Esophagus muscularis mucosa (tissue), 4 donors: ENCODE measurements around the gene PNPLA3. TPM values are rescaled to one million over a fixed set of nuclear protein-coding genes. Genes with fewer than 3 reads are reported as not detected.

ENCODE experiments used
- DNase-seq: peaks from one replicate; pipeline ENCODE4 v3.0.0-alpha.2; 2017; ENCODE audit errors: extremely low spot score
- H3K27ac ChIP-seq, 4 donors: fragments of 200-600 bp; sonication (generic); replicated peaks in 1 of 4; 1 replicate in 3 of 4; 2 replicates in 1 of 4; pipeline ENCODE4 v1.5.1; 2016 to 2019; ENCODE audit warnings: mild to moderate bottlenecking in 1 of 4
- H3K27me3 ChIP-seq, 4 donors: fragments of 200-600 bp; sonication (generic); one replicate each; pipeline versions ENCODE4 v1.5.1 to v1.6.0; 2016 to 2019
- H3K36me3 ChIP-seq, 4 donors: fragments of 200-600 bp; sonication (generic); one replicate each; pipeline ENCODE4 v1.5.1; 2016 to 2019
- H3K4me1 ChIP-seq, 4 donors: fragments of 200-600 bp; sonication (generic); one replicate each; pipeline ENCODE4 v1.5.1; 2016 to 2019
- H3K4me3 ChIP-seq, 4 donors: fragments of 200-600 bp; sonication (generic); 1 replicate in 2 of 4; 2 replicates in 2 of 4; pipeline ENCODE4 v1.5.1; 2016 to 2019; ENCODE audit warnings: mild to moderate bottlenecking in 4 of 4, moderate library complexity in 1 of 4
- H3K9me3 ChIP-seq, 4 donors: fragments of 200-600 bp; sonication (generic); 1 replicate in 3 of 4; 2 replicates in 1 of 4; pipeline ENCODE4 v1.5.1; 2016 to 2019
- CTCF ChIP-seq, 3 experiments: fragments of 200-600 bp in 2 of 3; fragments of 450-650 bp in 1 of 3; sonication (generic) in 2 of 3; IDR thresholded peaks; one replicate each; pipeline ENCODE4 v1.5.1; 2017 to 2019; ENCODE audit warnings: antibody characterized with exemption in 3 of 3, mild to moderate bottlenecking in 2 of 3, moderate library complexity in 1 of 3
- EP300 ChIP-seq: sonication (generic); formaldehyde crosslinking; IDR thresholded peaks from one replicate; pipeline ENCODE4 v1.6.1; 2017; ENCODE audit warnings: antibody characterized with exemption
- POLR2A ChIP-seq: fragments of 450-650 bp; IDR thresholded peaks from one replicate; pipeline ENCODE4 v1.6.1; 2017; ENCODE audit warnings: antibody characterized with exemption, moderate library complexity, mild to moderate bottlenecking, low read depth
- POLR2AphosphoS5 ChIP-seq, 2 donors: sonication (generic); formaldehyde crosslinking; IDR thresholded peaks; one replicate each; pipeline ENCODE4 v1.6.1; 2017; ENCODE audit warnings: antibody characterized with exemption in 2 of 2
- WGBS: methylation state at CpG from one replicate; pipeline ENCODE4 v1.1.5; 2018; 5-methylcytosine and 5-hydroxymethylcytosine counted together
- intact Hi-C: fragments of 100-400 bp; cut with DNase I; formaldehyde crosslinking; loops from one replicate; pipeline ENCODE4 v1.15.1; 2023
- total RNA-seq, 4 donors: library from RNA; depleted of rRNA; stranded (reverse); fragments of >200 nt; gene quantifications; one replicate each; pipeline versions ENCODE4 v1.1.0 to v1.2.1, GENCODE V29; 2016

The PNPLA3 gene
- total RNA-seq, 4 donors from 2014 or later, result 0.39 TPM; not detected in 3

GRCh38 chr22:43983808-43984207, 60.2 kb downstream of the PNPLA3 start:
- TF ChIP-seq POLR2A (no peak), CTCF (IDR thresholded peaks at IDR 0.05) (no peak), EP300 (no peak), POLR2AphosphoS5 (IDR thresholded peaks at IDR 0.05) (no peak)
- no peak overlapping the region for H3K4me3 ChIP-seq
- H3K27me3 ChIP-seq, result no peaks in the 10 kb centered on the region
- H3K9me3 ChIP-seq, result no peaks in the 10 kb centered on the region
- no peaks in the 10 kb centered on the region for H3K4me1 ChIP-seq
- WGBS, result 96% methylated on average over 16 of the region's 16 CpGs
- no peak for DNase-seq
- intact Hi-C loops, result no loop called here
- H3K36me3 ChIP-seq, result peaks cover 61 to 96% (median 88%) of the 10 kb centered on the region in 4 donors
- H3K27ac ChIP-seq, result no peak overlapping the region

- no peak for DNase-seq
Observed at GRCh38 chr22:43985532-43985931, 61.9 kb downstream of the PNPLA3 start.

GRCh38 chr22:43988116-43988820, 64.7 kb downstream of the PNPLA3 start:
- intact Hi-C loops, result no loop called here
- no peaks in the 10 kb centered on the region for H3K27me3 ChIP-seq
- DNase-seq, result no peak
- 62% methylated on average over 8 of the region's 8 CpGs for WGBS
- H3K27ac ChIP-seq, result no peak overlapping the region
- peaks cover 71 to 96% (median 91%) of the 10 kb centered on the region in 4 donors for H3K36me3 ChIP-seq
- no peaks in the 10 kb centered on the region for H3K4me1 ChIP-seq
- TF ChIP-seq EP300, result no peak
- TF ChIP-seq POLR2A, result no peak
- TF ChIP-seq POLR2AphosphoS5 (IDR thresholded peaks at IDR 0.05), result no peak
- no peak for TF ChIP-seq CTCF (IDR thresholded peaks at IDR 0.05)
- H3K4me3 ChIP-seq, result no peak overlapping the region
- H3K9me3 ChIP-seq, result no peaks in the 10 kb centered on the region

More at GRCh38 chr22:43985532-43985931, 61.9 kb downstream of the PNPLA3 start:
- Histone ChIP-seq H3K4me3 (no peak overlapping the region), H3K27ac (no peak overlapping the region), H3K4me1 (no peaks in the 10 kb centered on the region), H3K9me3 (no peaks in the 10 kb centered on the region), H3K36me3 (peaks cover 62 to 96% (median 88%) of the 10 kb centered on the region in 4 donors), H3K27me3 (no peaks in the 10 kb centered on the region)
- intact Hi-C loops, result no loop called here
- TF ChIP-seq EP300, result no peak
- WGBS, result 83% methylated on average over 12 of the region's 12 CpGs

- intact Hi-C loops, result no loop called here
- TF ChIP-seq POLR2AphosphoS5 (IDR thresholded peaks at IDR 0.05), result no peak
- no peak for TF ChIP-seq CTCF (IDR thresholded peaks at IDR 0.05)
- no peak for TF ChIP-seq EP300
- TF ChIP-seq POLR2A, result no peak
- no peak for DNase-seq
- 93% methylated on average over 10 of the region's 10 CpGs for WGBS
- no peaks in the 10 kb centered on the region for H3K9me3 ChIP-seq
- H3K36me3 ChIP-seq, result peaks cover 65 to 96% (median 85%) of the 10 kb centered on the region in 4 donors
- H3K27me3 ChIP-seq, result no peaks in the 10 kb centered on the region
- H3K4me3 ChIP-seq, result no peak overlapping the region
- peaks cover 0 to 7% (median 2%) of the 10 kb centered on the region in 4 donors for H3K4me1 ChIP-seq
- no peak overlapping the region for H3K27ac ChIP-seq
Observed at GRCh38 chr22:43988960-43989359, 65.4 kb downstream of the PNPLA3 start.

GRCh38 chr22:43990044-43990443, 66.4 kb downstream of the PNPLA3 start:
- intact Hi-C loops, result loop anchor here (10.0 kb wide), 2 partner anchors 165 to 345 kb away; no protein-coding TSS in a partner anchor
- no peak for TF ChIP-seq POLR2A
- TF ChIP-seq EP300, result no peak
- Histone ChIP-seq H3K36me3 (peaks cover 62 to 92% (median 85%) of the 10 kb centered on the region in 4 donors), H3K27ac (no peak overlapping the region), H3K4me1 (peaks cover 0 to 13% (median 2%) of the 10 kb centered on the region in 4 donors), H3K9me3 (no peaks in the 10 kb centered on the region), H3K27me3 (no peaks in the 10 kb centered on the region), H3K4me3 (no peak overlapping the region)
- DNase-seq, result no peak
- WGBS, result 80% methylated on average over 13 of the region's 13 CpGs
